Upper lobe of left lung (tissue), 4 donors: ENCODE results near the gene PPP4C.
"Not testable (repeated sequence)": the region's sequence is repeated elsewhere in the genome, so short reads cannot be mapped to it uniquely, and the experiment has no call there.

Experiments used
- POLR2A ChIP-seq, 4 donors: fragments of 450-650 bp; IDR thresholded peaks; one replicate each; pipeline ENCODE4 v1.5.1; 2016 to 2017; ENCODE audit warnings: antibody characterized with exemption in 4 of 4, mild to moderate bottlenecking in 2 of 4
- TF ChIP-seq, protein P1 (sequence below), 6 experiments: fragments of 450-650 bp in 4 of 6; fragments of 200-600 bp in 2 of 6; sonication (generic) in 2 of 6; IDR thresholded peaks; one replicate each; pipeline ENCODE4 v1.5.1; 2016 to 2019; ENCODE audit warnings: antibody characterized with exemption in 6 of 6

DNA sequence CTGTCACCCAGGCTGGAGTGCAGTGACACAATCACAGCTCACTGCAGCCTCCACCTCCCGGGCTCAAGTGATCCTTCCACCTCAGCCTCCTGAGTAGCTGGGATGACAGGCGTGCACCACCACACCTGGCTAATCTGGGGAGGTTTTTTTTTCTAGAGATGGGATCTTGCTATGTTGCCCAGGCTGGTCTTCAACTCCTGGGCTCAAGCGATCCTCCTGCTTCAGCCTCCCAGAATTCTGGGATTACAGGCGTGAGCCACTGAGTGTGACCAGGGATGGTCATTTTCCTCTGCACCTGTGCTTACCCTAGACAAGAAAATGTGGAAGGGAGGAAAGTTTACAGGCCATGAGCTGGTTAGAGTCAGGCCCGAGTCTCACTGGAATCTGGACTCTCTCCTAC is 35.1 kb upstream of the PPP4C start:
- not testable (repeated sequence) for TF ChIP-seq POLR2A (IDR thresholded peaks at IDR 0.05)
- TF ChIP-seq, protein P1, sequence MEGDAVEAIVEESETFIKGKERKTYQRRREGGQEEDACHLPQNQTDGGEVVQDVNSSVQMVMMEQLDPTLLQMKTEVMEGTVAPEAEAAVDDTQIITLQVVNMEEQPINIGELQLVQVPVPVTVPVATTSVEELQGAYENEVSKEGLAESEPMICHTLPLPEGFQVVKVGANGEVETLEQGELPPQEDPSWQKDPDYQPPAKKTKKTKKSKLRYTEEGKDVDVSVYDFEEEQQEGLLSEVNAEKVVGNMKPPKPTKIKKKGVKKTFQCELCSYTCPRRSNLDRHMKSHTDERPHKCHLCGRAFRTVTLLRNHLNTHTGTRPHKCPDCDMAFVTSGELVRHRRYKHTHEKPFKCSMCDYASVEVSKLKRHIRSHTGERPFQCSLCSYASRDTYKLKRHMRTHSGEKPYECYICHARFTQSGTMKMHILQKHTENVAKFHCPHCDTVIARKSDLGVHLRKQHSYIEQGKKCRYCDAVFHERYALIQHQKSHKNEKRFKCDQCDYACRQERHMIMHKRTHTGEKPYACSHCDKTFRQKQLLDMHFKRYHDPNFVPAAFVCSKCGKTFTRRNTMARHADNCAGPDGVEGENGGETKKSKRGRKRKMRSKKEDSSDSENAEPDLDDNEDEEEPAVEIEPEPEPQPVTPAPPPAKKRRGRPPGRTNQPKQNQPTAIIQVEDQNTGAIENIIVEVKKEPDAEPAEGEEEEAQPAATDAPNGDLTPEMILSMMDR (IDR thresholded peaks at IDR 0.05): not testable (repeated sequence)
